Spleen (tissue), 11 donors: ENCODE results near the gene RERG. TPM values are rescaled to one million over a fixed set of nuclear protein-coding genes. Genes with fewer than 3 reads are reported as not detected.

Experiments
- DNase-seq: peaks from one replicate; pipeline ENCODE4 v3.0.0-alpha.2; 2020
- H3K27ac ChIP-seq, 8 donors: fragments of 200-600 bp; sonication (generic) in 7 of 8; 1 replicate in 4 of 8; 2 replicates in 4 of 8; pipeline versions ENCODE4 v1.5.0 to v1.8.0; 2016 to 2021; ENCODE audit warnings: inconsistent platforms in 4 of 8, mild to moderate bottlenecking in 4 of 8, moderate library complexity in 1 of 8
- H3K27me3 ChIP-seq, 7 donors: fragments of 200-600 bp; sonication (generic) in 6 of 7; replicated peaks in 1 of 7; 1 replicate in 4 of 7; 2 replicates in 3 of 7; pipeline versions ENCODE4 v1.5.0 to v1.8.0; 2016 to 2021; ENCODE audit warnings: inconsistent platforms in 3 of 7, mild to moderate bottlenecking in 1 of 7
- H3K36me3 ChIP-seq, 6 donors: fragments of 200-600 bp; sonication (generic) in 5 of 6; 1 replicate in 4 of 6; 2 replicates in 2 of 6; pipeline versions ENCODE4 v1.5.0 to v1.8.0; 2016 to 2021; ENCODE audit warnings: inconsistent platforms in 2 of 6
- H3K4me1 ChIP-seq, 6 donors: fragments of 200-600 bp; sonication (generic) in 5 of 6; 1 replicate in 3 of 6; 2 replicates in 3 of 6; pipeline versions ENCODE4 v1.5.0 to v1.8.0; 2016 to 2021; ENCODE audit warnings: inconsistent platforms in 3 of 6
- H3K4me3 ChIP-seq, 8 donors: fragments of 200-600 bp; sonication (generic) in 7 of 8; 1 replicate in 4 of 8; 2 replicates in 4 of 8; pipeline versions ENCODE4 v1.5.0 to v1.8.0; 2016 to 2021; ENCODE audit warnings: inconsistent platforms in 4 of 8, mild to moderate bottlenecking in 4 of 8, moderate library complexity in 2 of 8
- H3K9me3 ChIP-seq, 8 donors: fragments of 200-600 bp; sonication (generic) in 7 of 8; 1 replicate in 4 of 8; 2 replicates in 4 of 8; pipeline versions ENCODE4 v1.5.0 to v1.8.0; 2016 to 2021; ENCODE audit warnings: inconsistent platforms in 4 of 8
- POLR2A ChIP-seq, 3 donors: fragments of 450-650 bp; IDR thresholded peaks; one replicate each; pipeline ENCODE4 v1.5.1; 2017; ENCODE audit warnings: antibody characterized with exemption in 3 of 3, mild to moderate bottlenecking in 1 of 3
- POLR2AphosphoS5 ChIP-seq, 3 donors: sonication (generic); formaldehyde crosslinking; IDR thresholded peaks; one replicate each; pipeline ENCODE4 v1.5.1; 2017; ENCODE audit warnings: antibody characterized with exemption in 3 of 3
- WGBS, 5 donors: extraction: QIAGEN DNeasy Blood & Tissue Kit in 3 of 5; methylation state at CpG; one replicate each; pipeline versions ENCODE4 v1.1.5 to v1.1.7; 2013 to 2018; 5-methylcytosine and 5-hydroxymethylcytosine counted together
- intact Hi-C: fragments of 100-400 bp; cut with DNase I; formaldehyde crosslinking; loops from one replicate; pipeline ENCODE4 v1.15.0; 2023; ENCODE audit warnings: low total_unique reads
- polyA plus RNA-seq, 3 donors: library from polyadenylated mRNA; stranded (reverse); fragments of 200-250 nt; gene quantifications; one replicate each; pipeline ENCODE4 v1.2.1, GENCODE V29; 2013
- total RNA-seq, 7 donors: library from RNA; depleted of rRNA in 3 of 7; stranded (reverse); fragments of >200 nt in 3 of 7; fragmentation: NEBNext Ultra II Directional in 4 of 7; extraction: Animal tissue kit (Norgen Biotek cat#: 25700) in 4 of 7; gene quantifications; one replicate each; pipeline versions ENCODE4 v1.1.0 to v1.2.1, GENCODE V29; 2016 to 2021
- TF ChIP-seq, protein P1 (sequence below), 11 experiments: fragments of 200-600 bp in 7 of 11; fragments of 450-650 bp in 4 of 11; sonication (generic) in 4 of 11; IDR thresholded peaks in 8 of 11; conservative IDR thresholded peaks in 3 of 11; 1 replicate in 7 of 11; 2 replicates in 4 of 11; pipeline versions ENCODE4 v1.4.0 to v1.8.0; 2016 to 2021; ENCODE audit warnings: antibody characterized with exemption in 11 of 11, inconsistent platforms in 4 of 11, mild to moderate bottlenecking in 1 of 11
- donor health status: healthy with polysubstance abuse.
- donor health status: DM: no; HTN: no; CAD: no; lungs with moderate emphysema.
- donor health status: DM: no; HTN: no; CAD: no.
- donor health status: Bipolar disorder and iron deficiency.
- donor health status: healthy.
- donor health status: DM: no; HTN: no; CAD: no.
- donor health status: DM: yes; HTN: yes; CAD: no.

The RERG gene
- total and polyA plus RNA-seq, 10 donors, result 10.1 to 74.7 (median 38.0) TPM

DNA sequence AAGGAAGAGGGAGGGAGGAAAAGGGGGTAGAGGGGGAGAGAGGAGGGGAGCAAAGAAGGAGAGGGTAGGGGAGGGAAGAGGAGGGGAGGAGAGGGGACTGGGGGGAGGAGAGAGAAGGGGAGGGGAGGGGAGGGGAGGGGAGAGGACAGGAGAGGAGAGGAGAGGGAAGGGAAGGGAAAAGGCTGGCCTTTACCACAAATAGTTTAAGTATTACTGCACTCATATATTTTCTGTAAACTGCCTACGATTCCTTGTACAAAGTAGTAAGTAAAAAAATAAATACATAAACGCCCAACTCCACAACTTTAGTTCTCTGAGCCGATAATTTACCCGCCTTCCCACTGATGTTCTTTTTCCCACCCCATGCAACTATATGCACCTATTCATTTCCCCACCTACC, 23.7 kb upstream of the RERG start:
- WGBS, 5 donors, result 85 to 98% (median 95%) methylated on average over 4 of the region's 4 CpGs
- Histone ChIP-seq H3K9me3 (peaks cover 0 to 23% (median 11%) of the 10 kb centered on the region in 8 donors), H3K27me3 (peaks cover 0 to 58% (median 0%) of the 10 kb centered on the region in 7 donors), H3K4me3 (no peak overlapping the region), H3K36me3 (no peaks in the 10 kb centered on the region), H3K27ac (no peak overlapping the region), H3K4me1 (no peaks in the 10 kb centered on the region)
- no peak for DNase-seq
- intact Hi-C loops, result no loop called here
- TF ChIP-seq POLR2AphosphoS5 (IDR thresholded peaks at IDR 0.05) (no peak), POLR2A (IDR thresholded peaks at IDR 0.05) (no peak)
- TF ChIP-seq, protein P1, sequence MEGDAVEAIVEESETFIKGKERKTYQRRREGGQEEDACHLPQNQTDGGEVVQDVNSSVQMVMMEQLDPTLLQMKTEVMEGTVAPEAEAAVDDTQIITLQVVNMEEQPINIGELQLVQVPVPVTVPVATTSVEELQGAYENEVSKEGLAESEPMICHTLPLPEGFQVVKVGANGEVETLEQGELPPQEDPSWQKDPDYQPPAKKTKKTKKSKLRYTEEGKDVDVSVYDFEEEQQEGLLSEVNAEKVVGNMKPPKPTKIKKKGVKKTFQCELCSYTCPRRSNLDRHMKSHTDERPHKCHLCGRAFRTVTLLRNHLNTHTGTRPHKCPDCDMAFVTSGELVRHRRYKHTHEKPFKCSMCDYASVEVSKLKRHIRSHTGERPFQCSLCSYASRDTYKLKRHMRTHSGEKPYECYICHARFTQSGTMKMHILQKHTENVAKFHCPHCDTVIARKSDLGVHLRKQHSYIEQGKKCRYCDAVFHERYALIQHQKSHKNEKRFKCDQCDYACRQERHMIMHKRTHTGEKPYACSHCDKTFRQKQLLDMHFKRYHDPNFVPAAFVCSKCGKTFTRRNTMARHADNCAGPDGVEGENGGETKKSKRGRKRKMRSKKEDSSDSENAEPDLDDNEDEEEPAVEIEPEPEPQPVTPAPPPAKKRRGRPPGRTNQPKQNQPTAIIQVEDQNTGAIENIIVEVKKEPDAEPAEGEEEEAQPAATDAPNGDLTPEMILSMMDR (IDR thresholded peaks at IDR 0.05 in 8 of 11, conservative IDR thresholded peaks at IDR 0.05 in 3 of 11), result no peak

DNA sequence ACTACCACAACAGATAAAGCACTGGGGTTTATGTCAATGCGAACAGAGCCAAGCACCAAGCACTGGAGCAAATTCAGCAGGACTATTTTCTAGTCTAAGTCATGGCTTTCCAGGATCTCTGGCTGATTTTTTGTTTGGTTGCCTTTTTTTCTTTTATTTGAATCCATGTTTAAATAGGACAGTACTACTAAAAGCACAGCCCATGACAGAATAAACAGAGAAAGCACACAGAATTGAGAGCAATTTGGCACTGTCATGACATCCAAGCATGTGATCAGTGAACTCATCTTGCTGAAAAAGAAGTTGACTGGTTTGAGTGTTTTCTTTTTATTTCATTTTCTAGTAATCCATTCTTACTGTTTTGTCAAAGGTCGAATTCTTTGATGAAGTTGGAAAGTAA, 23.1 kb upstream of the RERG start:
- WGBS, 5 donors, result 57 to 73% (median 65%) methylated on average over 2 of the region's 2 CpGs
- no peak overlapping the region for H3K4me3 ChIP-seq
- peaks cover 0 to 60% (median 0%) of the 10 kb centered on the region in 7 donors for H3K27me3 ChIP-seq
- intact Hi-C loops, result no loop called here
- no peak overlapping the region for H3K27ac ChIP-seq
- H3K9me3 ChIP-seq, result peaks cover 0 to 23% (median 11%) of the 10 kb centered on the region in 8 donors
- H3K4me1 ChIP-seq, result no peaks in the 10 kb centered on the region
- no peak for TF ChIP-seq POLR2AphosphoS5 (IDR thresholded peaks at IDR 0.05)
- TF ChIP-seq, protein P1 (IDR thresholded peaks at IDR 0.05 in 8 of 11, conservative IDR thresholded peaks at IDR 0.05 in 3 of 11), result no peak
- no peak for TF ChIP-seq POLR2A (IDR thresholded peaks at IDR 0.05)
- no peak for DNase-seq
- no peaks in the 10 kb centered on the region for H3K36me3 ChIP-seq

DNA sequence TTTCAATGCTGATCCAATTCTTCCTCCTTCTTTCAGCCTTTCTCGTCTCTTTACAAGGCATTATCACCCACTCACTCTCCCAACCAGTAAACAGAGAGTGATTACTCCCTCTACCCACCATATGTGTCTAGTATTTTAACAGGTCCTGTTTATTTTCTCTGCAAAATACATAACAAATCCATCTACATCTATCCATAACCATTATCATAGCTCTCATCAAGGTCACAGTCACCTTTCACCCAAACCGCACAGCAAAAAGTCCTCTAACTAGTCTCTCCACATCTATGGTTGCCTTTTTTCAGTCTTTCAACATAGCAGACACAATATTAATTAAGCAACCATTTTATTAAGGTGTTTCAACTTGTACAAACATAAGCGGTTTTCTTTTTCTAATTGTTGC, 21.9 kb upstream of the RERG start:
- Histone ChIP-seq H3K9me3 (peaks cover 0 to 15% (median 5%) of the 10 kb centered on the region in 8 donors), H3K4me3 (no peak overlapping the region), H3K27ac (no peak overlapping the region), H3K4me1 (no peaks in the 10 kb centered on the region), H3K36me3 (no peaks in the 10 kb centered on the region), H3K27me3 (peaks cover 0 to 54% (median 0%) of the 10 kb centered on the region in 7 donors)
- 76 to 91% (median 85%) methylated on average over 3 of the region's 3 CpGs for WGBS, 5 donors
- intact Hi-C loops, result no loop called here
- TF ChIP-seq, protein P1 (IDR thresholded peaks at IDR 0.05 in 8 of 11, conservative IDR thresholded peaks at IDR 0.05 in 3 of 11), result no peak
- no peak for TF ChIP-seq POLR2AphosphoS5 (IDR thresholded peaks at IDR 0.05)
- no peak for TF ChIP-seq POLR2A (IDR thresholded peaks at IDR 0.05)
- no peak for DNase-seq

DNA sequence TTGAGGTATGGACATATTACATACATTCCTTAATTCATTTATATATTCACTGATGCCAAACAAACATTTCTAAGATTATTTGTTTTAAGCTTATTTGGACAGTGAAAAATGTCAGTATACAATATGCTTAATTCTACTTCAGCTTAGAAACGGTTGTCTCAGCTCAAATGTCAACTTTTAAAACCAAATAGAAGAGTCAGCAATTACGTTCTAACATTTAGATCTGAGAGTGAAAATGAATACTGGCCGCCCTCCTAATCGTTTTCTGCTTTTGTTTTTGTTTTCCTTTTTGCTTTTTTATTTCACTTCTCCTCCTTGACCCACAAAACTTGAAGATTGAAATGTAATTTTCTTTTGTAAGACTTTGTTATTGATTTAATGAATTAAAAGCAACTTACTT, 19.7 kb upstream of the RERG start:
- Histone ChIP-seq H3K4me3 (no peak overlapping the region), H3K27me3 (peaks cover 0 to 49% (median 0%) of the 10 kb centered on the region in 7 donors), H3K27ac (no peak overlapping the region), H3K9me3 (no peaks in the 10 kb centered on the region), H3K36me3 (no peaks in the 10 kb centered on the region), H3K4me1 (no peaks in the 10 kb centered on the region)
- intact Hi-C loops, result no loop called here
- WGBS, 5 donors, result 58 to 80% (median 71%) methylated on average over 4 of the region's 4 CpGs
- TF ChIP-seq POLR2A (IDR thresholded peaks at IDR 0.05), result no peak
- DNase-seq, result no peak

DNA sequence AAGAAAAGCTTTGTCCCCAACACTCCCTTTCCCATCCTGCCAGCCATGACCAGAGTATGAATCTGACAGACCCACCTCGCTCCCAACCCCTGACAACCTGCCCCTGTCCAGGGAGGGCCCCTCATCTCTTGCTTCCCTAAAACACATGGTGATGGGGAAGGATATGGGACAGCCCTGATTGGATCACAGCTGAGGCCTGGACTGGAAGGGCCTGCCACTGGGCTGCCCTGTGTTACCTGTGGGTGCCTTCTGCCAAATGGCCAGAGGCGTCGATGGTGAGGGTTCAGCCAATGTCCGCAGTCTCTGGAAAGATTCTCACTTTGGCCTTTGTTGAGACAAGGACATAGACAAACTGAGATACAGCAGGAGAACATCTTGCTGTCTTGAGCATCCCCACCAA, 13.3 kb upstream of the RERG start:
- WGBS, 5 donors, result 74 to 87% (median 80%) methylated on average over 4 of the region's 4 CpGs
- Histone ChIP-seq H3K4me3 (no peak overlapping the region), H3K9me3 (no peaks in the 10 kb centered on the region), H3K27me3 (peaks cover 0 to 13% (median 0%) of the 10 kb centered on the region in 7 donors), H3K36me3 (no peaks in the 10 kb centered on the region), H3K27ac (no peak overlapping the region), H3K4me1 (no peaks in the 10 kb centered on the region)
- no peak for TF ChIP-seq POLR2A (IDR thresholded peaks at IDR 0.05)
- TF ChIP-seq, protein P1 (IDR thresholded peaks at IDR 0.05 in 8 of 11, conservative IDR thresholded peaks at IDR 0.05 in 3 of 11), result no peak
- no peak for TF ChIP-seq POLR2AphosphoS5 (IDR thresholded peaks at IDR 0.05)
- intact Hi-C loops, result no loop called here
- no peak for DNase-seq
